Gastrocnemius medialis (tissue), 4 donors: ENCODE data around the gene MARCKS.

Source experiments
- CTCF ChIP-seq, 5 experiments: fragments of 450-650 bp in 3 of 5; fragments of 200-600 bp in 2 of 5; sonication (generic) in 2 of 5; IDR thresholded peaks in 4 of 5; conservative IDR thresholded peaks in 1 of 5; 1 replicate in 4 of 5; 2 replicates in 1 of 5; pipeline ENCODE4 v1.5.1; 2016 to 2019; ENCODE audit warnings: antibody characterized with exemption in 5 of 5, mild to moderate bottlenecking in 3 of 5, moderate library complexity in 3 of 5
- POLR2A ChIP-seq, 2 donors: fragments of 450-650 bp; IDR thresholded peaks; one replicate each; pipeline ENCODE4 v1.6.1; 2017; ENCODE audit warnings: antibody characterized with exemption in 2 of 2, mild to moderate bottlenecking in 2 of 2, moderate library complexity in 2 of 2

- TF ChIP-seq CTCF (IDR thresholded peaks at IDR 0.05 in 4 of 5, conservative IDR thresholded peaks at IDR 0.05 in 1 of 5) (no peak), POLR2A (IDR thresholded peaks at IDR 0.05) (no peak)
Measured at GRCh38 chr6:113856375-113856624, 845 bp upstream of the MARCKS start.
